Adrenal gland (tissue), 5 donors: Measurements from ENCODE around the gene SLC4A9.

ENCODE experiments used
- POLR2A ChIP-seq, 2 donors: fragments of 450-650 bp; IDR thresholded peaks; one replicate each; pipeline ENCODE4 v1.6.1; 2017; ENCODE audit warnings: antibody characterized with exemption in 2 of 2, mild to moderate bottlenecking in 2 of 2, moderate library complexity in 1 of 2
- TF ChIP-seq, protein P1 (sequence below), 6 experiments: fragments of 450-650 bp in 4 of 6; fragments of 200-600 bp in 2 of 6; sonication (generic) in 1 of 6; IDR thresholded peaks; 1 replicate in 5 of 6; 2 replicates in 1 of 6; pipeline versions ENCODE4 v1.5.1 to v1.8.0; 2016 to 2021; ENCODE audit warnings: antibody characterized with exemption in 6 of 6, mild to moderate bottlenecking in 2 of 6, moderate library complexity in 1 of 6
- donor health status: DM: no; HTN: no; CAD: no.

DNA sequence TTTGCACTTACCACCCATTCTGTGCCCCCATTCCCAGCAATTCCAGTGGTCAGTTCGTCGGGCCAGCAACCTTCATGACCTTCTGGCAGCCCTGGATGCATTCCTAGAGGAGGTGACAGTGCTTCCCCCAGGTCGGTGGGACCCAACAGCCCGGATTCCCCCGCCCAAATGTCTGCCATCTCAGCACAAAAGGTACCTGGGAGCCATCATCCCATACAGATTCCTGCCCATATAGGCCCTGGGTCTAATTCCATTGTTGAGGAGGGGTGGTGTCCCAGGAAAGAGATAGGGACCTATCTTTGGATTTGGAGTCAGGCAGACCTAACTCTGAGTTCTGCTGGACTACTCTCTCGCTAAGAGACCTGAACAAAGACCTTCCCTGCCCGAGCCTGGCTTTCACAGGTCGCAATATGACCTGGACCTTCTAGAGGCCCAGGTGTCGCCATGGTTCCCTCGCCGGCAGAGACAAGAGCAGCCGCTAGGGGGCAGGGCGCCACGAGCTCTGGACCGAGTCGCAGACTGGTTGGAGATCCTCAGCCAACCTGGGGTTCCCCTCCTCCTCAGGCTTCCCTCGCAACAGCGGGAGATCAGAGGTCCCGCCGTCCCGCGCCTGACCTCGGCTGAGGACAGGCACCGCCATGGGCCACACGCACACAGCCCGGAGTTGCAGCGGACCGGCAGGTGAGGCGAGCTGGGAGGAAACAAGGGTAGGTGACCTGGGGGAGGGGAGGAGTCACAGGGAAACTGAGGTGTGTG lies 3.1 kb downstream of the SLC4A9 start:
- TF ChIP-seq POLR2A (IDR thresholded peaks at IDR 0.05): no peak
- TF ChIP-seq, protein P1, sequence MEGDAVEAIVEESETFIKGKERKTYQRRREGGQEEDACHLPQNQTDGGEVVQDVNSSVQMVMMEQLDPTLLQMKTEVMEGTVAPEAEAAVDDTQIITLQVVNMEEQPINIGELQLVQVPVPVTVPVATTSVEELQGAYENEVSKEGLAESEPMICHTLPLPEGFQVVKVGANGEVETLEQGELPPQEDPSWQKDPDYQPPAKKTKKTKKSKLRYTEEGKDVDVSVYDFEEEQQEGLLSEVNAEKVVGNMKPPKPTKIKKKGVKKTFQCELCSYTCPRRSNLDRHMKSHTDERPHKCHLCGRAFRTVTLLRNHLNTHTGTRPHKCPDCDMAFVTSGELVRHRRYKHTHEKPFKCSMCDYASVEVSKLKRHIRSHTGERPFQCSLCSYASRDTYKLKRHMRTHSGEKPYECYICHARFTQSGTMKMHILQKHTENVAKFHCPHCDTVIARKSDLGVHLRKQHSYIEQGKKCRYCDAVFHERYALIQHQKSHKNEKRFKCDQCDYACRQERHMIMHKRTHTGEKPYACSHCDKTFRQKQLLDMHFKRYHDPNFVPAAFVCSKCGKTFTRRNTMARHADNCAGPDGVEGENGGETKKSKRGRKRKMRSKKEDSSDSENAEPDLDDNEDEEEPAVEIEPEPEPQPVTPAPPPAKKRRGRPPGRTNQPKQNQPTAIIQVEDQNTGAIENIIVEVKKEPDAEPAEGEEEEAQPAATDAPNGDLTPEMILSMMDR (IDR thresholded peaks at IDR 0.05): peak; percentile 73 to 93 (median 88)
